ENCODE results near the gene LMNA. TPM values are rescaled to one million over a fixed set of nuclear protein-coding genes. Genes with fewer than 3 reads are reported as not detected.
"Not testable (repeated sequence)": the region's sequence is repeated elsewhere in the genome, so short reads cannot be mapped to it uniquely, and the experiment has no call there.

Gene LMNA
- total and polyA plus RNA-seq, 7 donors = 108 to 241 (median 187) TPM

GRCh38 chr1:156124557-156125483 lies 10.3 kb downstream of the LMNA start:
- DNase-seq = no peak
- intact Hi-C loops (cut with DNase I) = loop anchor here (5.0 kb wide), 1 partner anchor 332 kb away; no protein-coding TSS in a partner anchor
- Histone ChIP-seq H3K4me3 (peak overlapping the region in 2 of 4 donors; percentile 19 to 31), H3K4me1 (peaks cover 4 to 100% (median 100%) of the 10 kb centered on the region in 4 donors), H3K9me3 (no peaks in the 10 kb centered on the region), H3K36me3 (no peaks in the 10 kb centered on the region), H3K27ac (peak overlapping the region; percentile 95 to 100 (median 98)), H3K27me3 (no peaks in the 10 kb centered on the region)
- TF ChIP-seq EP300 (IDR thresholded peaks at IDR 0.05) = no peak
- TF ChIP-seq POLR2AphosphoS5 (IDR thresholded peaks at IDR 0.05) = peak; percentile 50 to 84 (median 71)
- peak; percentile 6 to 56 for TF ChIP-seq POLR2A (IDR thresholded peaks at IDR 0.05)
- no peak for TF ChIP-seq CTCF (IDR thresholded peaks at IDR 0.05)
- WGBS, 2 donors = 32 to 61% methylated on average over 17 of the region's 17 CpGs

GRCh38 chr1:156125544-156125943 lies 11.0 kb downstream of the LMNA start:
- H3K9me3 ChIP-seq; H3K27me3 ChIP-seq; DNase-seq; H3K36me3 ChIP-seq; intact Hi-C loops (cut with DNase I): not testable (repeated sequence)
- Histone ChIP-seq H3K4me3 (peak overlapping the region in 2 of 4 donors; percentile 15 to 31), H3K4me1 (peaks cover 4 to 100% (median 100%) of the 10 kb centered on the region in 4 donors), H3K27ac (peak overlapping the region; percentile 95 to 100 (median 98))
- 87 to 92% methylated on average over 10 of the region's 10 CpGs for WGBS, 2 donors

- intact Hi-C loops (cut with DNase I) = no loop called here
- Histone ChIP-seq H3K9me3 (no peaks in the 10 kb centered on the region), H3K27me3 (no peaks in the 10 kb centered on the region), H3K27ac (peak overlapping the region; percentile 95 to 100 (median 98)), H3K4me3 (peak overlapping the region in 2 of 4 donors; percentile 15 to 31), H3K36me3 (peaks cover 7 to 8% (median 7%) of the 10 kb centered on the region in 4 donors), H3K4me1 (peaks cover 4 to 100% (median 99%) of the 10 kb centered on the region in 4 donors)
- DNase-seq = peak; percentile 96
- peak in 3 of 4 donors; percentile 29 to 81 (median 61) for TF ChIP-seq POLR2AphosphoS5 (IDR thresholded peaks at IDR 0.05)
- peak in 2 of 4 donors; percentile 11 to 33 for TF ChIP-seq EP300 (IDR thresholded peaks at IDR 0.05)
- TF ChIP-seq CTCF (IDR thresholded peaks at IDR 0.05) = peak in 3 of 4 experiments; percentile 25 to 48 (median 36)
- TF ChIP-seq POLR2A (IDR thresholded peaks at IDR 0.05) = no peak
- 24 to 31% methylated on average over 11 of the region's 11 CpGs for WGBS, 2 donors
Observed at GRCh38 chr1:156126043-156126629, 11.6 kb downstream of the LMNA start.

- Histone ChIP-seq H3K27ac (peak overlapping the region; percentile 95 to 100 (median 98)), H3K4me3 (peak overlapping the region in 2 of 4 donors; percentile 15 to 31), H3K36me3 (peaks cover 13 to 16% (median 15%) of the 10 kb centered on the region in 4 donors), H3K9me3 (no peaks in the 10 kb centered on the region), H3K4me1 (peaks cover 4 to 95% (median 93%) of the 10 kb centered on the region in 4 donors), H3K27me3 (no peaks in the 10 kb centered on the region)
- intact Hi-C loops (cut with DNase I) = no loop called here
- WGBS, 2 donors = 29 to 33% methylated on average over 15 of the region's 15 CpGs
- TF ChIP-seq EP300 (IDR thresholded peaks at IDR 0.05) = no peak
- peak in 1 of 4 donors; percentile 59 for TF ChIP-seq POLR2AphosphoS5 (IDR thresholded peaks at IDR 0.05)
- no peak for TF ChIP-seq CTCF (IDR thresholded peaks at IDR 0.05)
- TF ChIP-seq POLR2A (IDR thresholded peaks at IDR 0.05) = no peak
- DNase-seq = peak; percentile 84
Observed at GRCh38 chr1:156126630-156127534, 12.4 kb downstream of the LMNA start.

Data from sigmoid colon (tissue), 7 donors.